GM12878 (cell line): ENCODE data around the gene CD248. TPM values are rescaled to one million over a fixed set of nuclear protein-coding genes. Genes with fewer than 3 reads are reported as not detected.
A peak's percentile ranks its signal among the peaks of the same experiment; 100 is the strongest.

Experiments used
- BMI1 ChIP-seq: fragments of 450-650 bp; IDR thresholded peaks from 2 replicates; pipeline ENCODE4 v1.6.1; 2016; ENCODE audit warnings: mild to moderate bottlenecking, moderate library complexity, borderline replicate concordance
- CBFB ChIP-seq: IDR thresholded peaks from 2 replicates; pipeline ENCODE4 v1.6.1; 2016; ENCODE audit warnings: antibody characterized with exemption, low read depth
- CREB1 ChIP-seq: IDR thresholded peaks from 2 replicates; pipeline ENCODE4 v1.6.1; 2012; ENCODE audit warnings: low read depth, mild to moderate bottlenecking, inconsistent platforms
- HDAC6 ChIP-seq: fragments of 200-600 bp; sonication (generic); IDR thresholded peaks from one replicate; pipeline ENCODE4 v1.8.0; 2017; ENCODE audit warnings: antibody characterized with exemption; ENCODE audit not compliant: unreplicated experiment
- IRF4 ChIP-seq: IDR thresholded peaks from 2 replicates; pipeline ENCODE4 v1.6.1; 2011; ENCODE audit warnings: low read depth, low read length
- MTA2 ChIP-seq: fragments of 450-650 bp; IDR thresholded peaks from 2 replicates; pipeline ENCODE4 v1.6.1; 2016; ENCODE audit warnings: low read depth, mild to moderate bottlenecking, moderate library complexity
- PAX5 ChIP-seq: IDR thresholded peaks from 2 replicates; pipeline ENCODE4 v1.6.1; 2011; ENCODE audit warnings: low read depth, low read length, borderline replicate concordance
- POLR2AphosphoS2 ChIP-seq: IDR thresholded peaks from 2 replicates; pipeline ENCODE4 v1.6.1; 2011; ENCODE audit warnings: low read depth, mild to moderate bottlenecking, low read length, improper control_type of control experiment, moderate library complexity
- SPI1 ChIP-seq: IDR thresholded peaks from 2 replicates; pipeline ENCODE4 v1.6.1; 2011; ENCODE audit warnings: low read depth, mild to moderate bottlenecking, low read length, moderate library complexity, borderline replicate concordance; ENCODE audit not compliant: insufficient read depth
- STAT3 ChIP-seq: IDR thresholded peaks from 2 replicates; pipeline ENCODE4 v1.6.1; 2011; ENCODE audit warnings: low read depth, low read length, improper control_type of control experiment
- ZBTB40 ChIP-seq: fragments of 450-650 bp; IDR thresholded peaks from 2 replicates; pipeline ENCODE4 v1.6.1; 2016; ENCODE audit warnings: mild to moderate bottlenecking, moderate library complexity, borderline replicate concordance
- ZNF24 ChIP-seq: fragments of 450-650 bp; IDR thresholded peaks from 2 replicates; pipeline ENCODE4 v1.6.1; 2017; ENCODE audit warnings: antibody characterized with exemption, mild to moderate bottlenecking
- polyA plus RNA-seq, 11 experiments: library from polyadenylated mRNA; depleted of rRNA in 4 of 11; unstranded in 6 of 11; stranded (reverse) in 5 of 11; fragments of >200 nt; fragmentation: Nextera tagmentation in 4 of 11; fragmentation: Illumina TruSeq in 1 of 11; extraction: Ambion mirVana in 4 of 11; extraction: Trizol in 1 of 11; gene quantifications; 1 replicate in 1 of 11; 2 replicates in 10 of 11; pipeline versions ENCODE4 v1.2.1 to v1.2.3, GENCODE V29; 2011 to 2016; ENCODE audit warnings: inconsistent platforms in 2 of 11, missing spikeins in 2 of 11, low read depth in 1 of 11
- total RNA-seq, 4 experiments: library from RNA; depleted of rRNA in 3 of 4; stranded (reverse); fragments of >200 nt in 3 of 4; fragmentation: Illumina TruSeq in 1 of 4; extraction: Trizol in 1 of 4; gene quantifications; 2 replicates each; pipeline versions ENCODE4 v1.2.1 to v1.2.3, GENCODE V29; 2013 to 2021
- TF ChIP-seq, protein P1 (sequence below): IDR thresholded peaks from 2 replicates; pipeline ENCODE4 v1.6.1; 2012; ENCODE audit warnings: low read depth, low read length, improper control_type of control experiment
- TF ChIP-seq, protein P2 (sequence below): fragments of 450-650 bp; IDR thresholded peaks from 2 replicates; pipeline ENCODE4 v1.6.1; 2017; ENCODE audit warnings: low read depth, mild to moderate bottlenecking, moderate library complexity
- TF ChIP-seq, protein P3 (sequence below): IDR thresholded peaks from 2 replicates; pipeline ENCODE4 v1.6.1; 2012; ENCODE audit warnings: low read depth, low read length, improper control_type of control experiment
- TF ChIP-seq, protein P4 (sequence below): fragments of 450-650 bp; IDR thresholded peaks from 2 replicates; pipeline ENCODE4 v1.6.1; 2017; ENCODE audit warnings: mild to moderate bottlenecking, moderate library complexity

CD248 gene
- total and polyA plus RNA-seq, 10 of the 15 experiments (the other 5 are each of a cell fraction or from before 2014, with no cell fraction given): 0.10 to 0.21 (median 0.20) TPM; not detected in 7

GRCh38 chr11:66288671-66289547 lies 27.9 kb downstream of the CD248 start, which contains the start of gene YIF1A (continued):
- TF ChIP-seq ZBTB40 (peak; percentile 83), HDAC6 (peak; percentile 45), BMI1 (no peak), SPI1 (no peak), CBFB (no peak), MTA2 (no peak), IRF4 (no peak), STAT3 (no peak), PAX5 (no peak), POLR2AphosphoS2 (peak; percentile 84), CREB1 (peak; percentile 92), ZNF24 (no peak)
- TF ChIP-seq, protein P1, sequence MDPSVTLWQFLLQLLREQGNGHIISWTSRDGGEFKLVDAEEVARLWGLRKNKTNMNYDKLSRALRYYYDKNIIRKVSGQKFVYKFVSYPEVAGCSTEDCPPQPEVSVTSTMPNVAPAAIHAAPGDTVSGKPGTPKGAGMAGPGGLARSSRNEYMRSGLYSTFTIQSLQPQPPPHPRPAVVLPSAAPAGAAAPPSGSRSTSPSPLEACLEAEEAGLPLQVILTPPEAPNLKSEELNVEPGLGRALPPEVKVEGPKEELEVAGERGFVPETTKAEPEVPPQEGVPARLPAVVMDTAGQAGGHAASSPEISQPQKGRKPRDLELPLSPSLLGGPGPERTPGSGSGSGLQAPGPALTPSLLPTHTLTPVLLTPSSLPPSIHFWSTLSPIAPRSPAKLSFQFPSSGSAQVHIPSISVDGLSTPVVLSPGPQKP: no peak
- TF ChIP-seq, protein P2, sequence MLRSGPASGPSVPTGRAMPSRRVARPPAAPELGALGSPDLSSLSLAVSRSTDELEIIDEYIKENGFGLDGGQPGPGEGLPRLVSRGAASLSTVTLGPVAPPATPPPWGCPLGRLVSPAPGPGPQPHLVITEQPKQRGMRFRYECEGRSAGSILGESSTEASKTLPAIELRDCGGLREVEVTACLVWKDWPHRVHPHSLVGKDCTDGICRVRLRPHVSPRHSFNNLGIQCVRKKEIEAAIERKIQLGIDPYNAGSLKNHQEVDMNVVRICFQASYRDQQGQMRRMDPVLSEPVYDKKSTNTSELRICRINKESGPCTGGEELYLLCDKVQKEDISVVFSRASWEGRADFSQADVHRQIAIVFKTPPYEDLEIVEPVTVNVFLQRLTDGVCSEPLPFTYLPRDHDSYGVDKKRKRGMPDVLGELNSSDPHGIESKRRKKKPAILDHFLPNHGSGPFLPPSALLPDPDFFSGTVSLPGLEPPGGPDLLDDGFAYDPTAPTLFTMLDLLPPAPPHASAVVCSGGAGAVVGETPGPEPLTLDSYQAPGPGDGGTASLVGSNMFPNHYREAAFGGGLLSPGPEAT: peak; percentile 71; the same call in 1 of the 2 replicates
- TF ChIP-seq, protein P3, sequence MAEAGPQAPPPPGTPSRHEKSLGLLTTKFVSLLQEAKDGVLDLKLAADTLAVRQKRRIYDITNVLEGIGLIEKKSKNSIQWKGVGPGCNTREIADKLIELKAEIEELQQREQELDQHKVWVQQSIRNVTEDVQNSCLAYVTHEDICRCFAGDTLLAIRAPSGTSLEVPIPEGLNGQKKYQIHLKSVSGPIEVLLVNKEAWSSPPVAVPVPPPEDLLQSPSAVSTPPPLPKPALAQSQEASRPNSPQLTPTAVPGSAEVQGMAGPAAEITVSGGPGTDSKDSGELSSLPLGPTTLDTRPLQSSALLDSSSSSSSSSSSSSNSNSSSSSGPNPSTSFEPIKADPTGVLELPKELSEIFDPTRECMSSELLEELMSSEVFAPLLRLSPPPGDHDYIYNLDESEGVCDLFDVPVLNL: no peak
- TF ChIP-seq, protein P4, sequence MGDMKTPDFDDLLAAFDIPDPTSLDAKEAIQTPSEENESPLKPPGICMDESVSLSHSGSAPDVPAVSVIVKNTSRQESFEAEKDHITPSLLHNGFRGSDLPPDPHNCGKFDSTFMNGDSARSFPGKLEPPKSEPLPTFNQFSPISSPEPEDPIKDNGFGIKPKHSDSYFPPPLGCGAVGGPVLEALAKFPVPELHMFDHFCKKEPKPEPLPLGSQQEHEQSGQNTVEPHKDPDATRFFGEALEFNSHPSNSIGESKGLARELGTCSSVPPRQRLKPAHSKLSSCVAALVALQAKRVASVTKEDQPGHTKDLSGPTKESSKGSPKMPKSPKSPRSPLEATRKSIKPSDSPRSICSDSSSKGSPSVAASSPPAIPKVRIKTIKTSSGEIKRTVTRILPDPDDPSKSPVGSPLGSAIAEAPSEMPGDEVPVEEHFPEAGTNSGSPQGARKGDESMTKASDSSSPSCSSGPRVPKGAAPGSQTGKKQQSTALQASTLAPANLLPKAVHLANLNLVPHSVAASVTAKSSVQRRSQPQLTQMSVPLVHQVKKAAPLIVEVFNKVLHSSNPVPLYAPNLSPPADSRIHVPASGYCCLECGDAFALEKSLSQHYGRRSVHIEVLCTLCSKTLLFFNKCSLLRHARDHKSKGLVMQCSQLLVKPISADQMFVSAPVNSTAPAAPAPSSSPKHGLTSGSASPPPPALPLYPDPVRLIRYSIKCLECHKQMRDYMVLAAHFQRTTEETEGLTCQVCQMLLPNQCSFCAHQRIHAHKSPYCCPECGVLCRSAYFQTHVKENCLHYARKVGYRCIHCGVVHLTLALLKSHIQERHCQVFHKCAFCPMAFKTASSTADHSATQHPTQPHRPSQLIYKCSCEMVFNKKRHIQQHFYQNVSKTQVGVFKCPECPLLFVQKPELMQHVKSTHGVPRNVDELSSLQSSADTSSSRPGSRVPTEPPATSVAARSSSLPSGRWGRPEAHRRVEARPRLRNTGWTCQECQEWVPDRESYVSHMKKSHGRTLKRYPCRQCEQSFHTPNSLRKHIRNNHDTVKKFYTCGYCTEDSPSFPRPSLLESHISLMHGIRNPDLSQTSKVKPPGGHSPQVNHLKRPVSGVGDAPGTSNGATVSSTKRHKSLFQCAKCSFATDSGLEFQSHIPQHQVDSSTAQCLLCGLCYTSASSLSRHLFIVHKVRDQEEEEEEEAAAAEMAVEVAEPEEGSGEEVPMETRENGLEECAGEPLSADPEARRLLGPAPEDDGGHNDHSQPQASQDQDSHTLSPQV: no peak
